AG09309 (cell line): Measurements from ENCODE around the gene CDC5L.
A peak's percentile ranks its signal among the peaks of the same experiment; 100 is the strongest.

Experiments used
- DNase-seq: peaks from one replicate; pipeline ENCODE4 v3.0.0-alpha.2; 2010; ENCODE audit warnings: low read depth
- H3K4me3 ChIP-seq: 2 replicates; pipeline ENCODE4 v1.5.1; 2011; ENCODE audit warnings: mild to moderate bottlenecking, low read depth, low read length, moderate library complexity; ENCODE audit not compliant: control insufficient read depth
- TF ChIP-seq, protein P1 (sequence below): IDR thresholded peaks from 2 replicates; pipeline ENCODE4 v1.5.1; 2011; ENCODE audit warnings: mild to moderate bottlenecking, low read depth, low read length, inconsistent platforms; ENCODE audit not compliant: insufficient read depth, control insufficient read depth; ENCODE audit errors: missing control alignments

Gene CDC5L

DNA sequence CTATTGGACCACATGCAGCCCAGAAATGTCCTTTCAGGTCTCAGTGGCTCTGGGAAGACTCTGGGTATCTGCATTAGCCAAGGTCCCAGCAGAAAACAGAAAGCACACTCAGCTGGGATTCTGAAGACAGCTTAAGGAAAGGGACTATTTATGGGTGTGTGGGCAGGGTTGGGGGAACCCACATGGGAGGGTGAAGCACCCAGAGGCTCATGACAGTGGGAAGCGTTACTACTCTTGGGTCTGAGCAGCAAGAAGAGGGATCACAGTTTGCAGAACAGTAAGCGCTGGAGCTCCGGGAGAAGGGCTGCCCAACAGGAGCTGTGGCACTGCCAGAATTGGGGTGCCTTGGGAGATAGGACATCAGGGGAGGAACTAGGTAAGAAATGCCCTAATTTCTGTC lies 12.4 kb upstream of the CDC5L start:
- TF ChIP-seq, protein P1, sequence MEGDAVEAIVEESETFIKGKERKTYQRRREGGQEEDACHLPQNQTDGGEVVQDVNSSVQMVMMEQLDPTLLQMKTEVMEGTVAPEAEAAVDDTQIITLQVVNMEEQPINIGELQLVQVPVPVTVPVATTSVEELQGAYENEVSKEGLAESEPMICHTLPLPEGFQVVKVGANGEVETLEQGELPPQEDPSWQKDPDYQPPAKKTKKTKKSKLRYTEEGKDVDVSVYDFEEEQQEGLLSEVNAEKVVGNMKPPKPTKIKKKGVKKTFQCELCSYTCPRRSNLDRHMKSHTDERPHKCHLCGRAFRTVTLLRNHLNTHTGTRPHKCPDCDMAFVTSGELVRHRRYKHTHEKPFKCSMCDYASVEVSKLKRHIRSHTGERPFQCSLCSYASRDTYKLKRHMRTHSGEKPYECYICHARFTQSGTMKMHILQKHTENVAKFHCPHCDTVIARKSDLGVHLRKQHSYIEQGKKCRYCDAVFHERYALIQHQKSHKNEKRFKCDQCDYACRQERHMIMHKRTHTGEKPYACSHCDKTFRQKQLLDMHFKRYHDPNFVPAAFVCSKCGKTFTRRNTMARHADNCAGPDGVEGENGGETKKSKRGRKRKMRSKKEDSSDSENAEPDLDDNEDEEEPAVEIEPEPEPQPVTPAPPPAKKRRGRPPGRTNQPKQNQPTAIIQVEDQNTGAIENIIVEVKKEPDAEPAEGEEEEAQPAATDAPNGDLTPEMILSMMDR: no peak
- H3K4me3 ChIP-seq: no peak overlapping the region

DNA sequence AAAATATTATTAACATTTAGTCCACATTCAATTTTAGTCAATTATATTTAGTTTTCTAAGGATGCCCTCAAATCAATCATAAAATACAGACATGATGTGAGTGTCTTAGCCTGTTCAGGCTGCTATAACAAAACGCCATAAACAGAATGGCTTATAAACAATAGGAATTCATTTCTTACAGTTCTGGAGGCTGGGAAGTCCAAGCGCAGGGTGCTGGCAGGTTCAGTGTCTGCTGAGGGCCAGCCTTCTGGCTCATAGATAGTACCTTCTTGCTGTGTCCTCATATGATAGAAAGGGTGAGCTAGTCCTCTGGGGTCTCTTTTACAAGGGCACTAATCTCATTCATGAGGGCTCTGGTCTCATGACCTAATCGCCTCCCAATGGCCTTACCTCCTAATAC lies 10.0 kb upstream of the CDC5L start:
- no peak for DNase-seq
- TF ChIP-seq, protein P1: no peak
- H3K4me3 ChIP-seq: no peak overlapping the region

More for the DNA sequence above, 12.4 kb upstream of the CDC5L start:
- DNase-seq: no peak

DNA sequence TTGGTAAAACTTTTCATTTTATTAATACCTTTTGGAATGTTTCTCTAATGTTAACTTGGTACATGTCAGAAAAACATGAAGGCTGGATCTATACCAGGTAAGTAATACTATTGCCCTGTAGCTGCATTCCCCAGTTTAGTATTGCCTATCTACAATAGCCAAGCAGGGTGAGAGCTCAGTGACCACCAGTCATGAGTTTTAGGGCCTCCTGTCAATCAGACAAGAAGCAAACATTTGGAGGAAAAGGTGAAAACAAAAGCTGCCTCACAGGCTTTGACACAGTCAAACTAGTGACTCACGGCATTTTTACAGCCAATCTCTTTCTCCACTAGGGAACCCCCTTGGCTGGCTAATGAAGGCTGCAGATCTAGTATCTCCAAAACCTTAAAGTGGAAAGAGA lies 9.5 kb upstream of the CDC5L start:
- TF ChIP-seq, protein P1: no peak
- no peak overlapping the region for H3K4me3 ChIP-seq
- DNase-seq: no peak

DNA sequence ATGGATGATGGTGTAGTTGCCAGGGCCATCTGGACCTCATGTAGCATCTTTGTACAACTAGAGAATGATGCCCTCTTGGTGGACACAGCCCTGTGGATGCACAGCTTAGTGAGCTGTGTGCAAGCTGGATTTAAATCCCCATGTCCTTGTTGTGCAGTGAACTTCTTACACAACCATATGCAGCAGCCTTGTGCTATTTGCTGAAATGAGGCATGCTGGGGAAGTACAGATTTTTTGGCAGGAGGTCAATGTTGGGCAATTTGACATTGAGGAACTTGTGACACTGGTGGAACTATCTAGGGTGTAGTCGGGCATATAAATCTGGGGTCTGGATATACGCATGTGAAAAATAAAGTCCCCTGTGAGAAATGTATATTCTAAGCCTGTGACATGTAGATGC lies 5.8 kb upstream of the CDC5L start:
- DNase-seq: no peak
- TF ChIP-seq, protein P1: no peak
- H3K4me3 ChIP-seq: no peak overlapping the region

DNA sequence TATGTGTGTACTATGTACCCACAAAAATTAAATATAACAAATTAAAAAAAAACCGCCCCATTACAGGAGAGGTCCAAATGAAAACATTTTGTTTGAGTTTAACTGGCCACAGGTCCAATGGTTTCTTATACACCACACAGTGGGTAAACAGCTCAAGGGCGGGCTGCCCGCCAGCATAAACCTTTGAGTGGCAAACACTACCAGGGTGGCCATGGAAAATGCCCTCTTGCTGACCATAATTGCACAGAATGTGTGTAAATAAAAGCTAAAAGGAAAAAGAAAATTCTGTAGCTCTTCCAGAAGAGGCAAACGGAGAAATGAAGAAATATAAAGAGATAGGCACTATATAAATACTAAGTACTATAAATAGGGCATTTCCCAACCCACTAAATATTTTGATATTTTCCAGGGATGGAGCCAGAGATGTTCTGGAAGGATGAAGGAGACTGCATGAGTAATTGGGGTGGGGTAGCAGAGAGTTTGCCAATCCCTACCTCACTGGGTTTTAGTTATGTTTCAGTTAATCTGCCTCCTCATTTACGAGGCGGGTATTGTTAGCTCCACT lies 1.1 kb upstream of the CDC5L start:
- DNase-seq: peak; percentile 47
- H3K4me3 ChIP-seq: peak overlapping the region; percentile 65
- TF ChIP-seq, protein P1: no peak

DNA sequence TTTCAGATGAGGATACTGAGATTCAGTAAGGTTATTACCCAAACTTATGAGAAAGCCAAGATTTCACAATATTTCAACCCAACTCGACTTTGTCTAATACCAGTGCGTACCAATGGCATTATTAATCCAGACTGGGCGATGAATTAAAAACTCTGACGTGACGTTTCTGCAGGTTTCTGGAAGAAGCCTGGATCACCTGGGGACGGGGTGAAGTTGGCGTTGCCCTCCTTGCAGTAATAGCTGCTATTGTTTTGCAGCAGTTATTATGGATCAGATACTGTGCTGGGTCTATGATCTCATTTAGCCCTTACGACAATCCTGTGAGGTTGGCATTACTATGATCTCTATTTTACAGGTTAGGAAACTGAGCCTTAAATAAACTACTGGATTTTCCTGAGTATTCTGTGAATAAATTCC lies 569 bp upstream of the CDC5L start:
- H3K4me3 ChIP-seq: peak overlapping the region; percentile 65
- TF ChIP-seq, protein P1: no peak
- DNase-seq: no peak

DNA sequence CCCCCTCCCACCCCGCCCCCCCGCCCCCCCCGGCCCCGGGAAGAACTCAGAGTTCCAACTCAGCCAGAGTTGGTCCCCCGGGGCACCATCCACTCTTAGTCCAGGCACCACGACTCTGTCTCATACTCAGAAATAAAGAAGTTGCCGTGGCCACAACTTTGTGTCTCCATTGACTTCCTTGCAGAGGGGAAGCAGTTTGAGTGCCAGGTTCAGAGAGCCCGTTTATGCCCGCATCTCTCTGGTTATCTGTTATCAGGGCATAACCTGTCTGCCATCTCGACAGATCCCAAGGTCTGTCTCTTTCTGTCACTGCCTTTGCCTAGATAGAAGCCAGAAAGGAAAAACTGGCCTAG lies 605 bp downstream of the CDC5L start:
- DNase-seq: no peak
- TF ChIP-seq, protein P1: no peak
- peak overlapping the region; percentile 65 for H3K4me3 ChIP-seq
